PFSK-1 (cell line): ENCODE measurements around the gene MRPL20.

Source experiments
- FOXP2 ChIP-seq: optimal IDR thresholded peaks from 2 replicates; pipeline ENCODE3; 2011; ENCODE audit warnings: borderline replicate concordance, control low read depth, inconsistent platforms; ENCODE audit not compliant: insufficient read depth; ENCODE audit errors: extremely low read length, extremely low read depth
- POLR2AphosphoS5 ChIP-seq: IDR thresholded peaks from 2 replicates; pipeline ENCODE4 v1.6.1; 2012; ENCODE audit warnings: low read depth, mild to moderate bottlenecking, control low read depth, low read length, moderate library complexity
- REST ChIP-seq, 2 experiments: IDR thresholded peaks; 2 replicates each; pipeline versions ENCODE4 v1.6.1 to v1.8.0; 2011 to 2012; ENCODE audit warnings: low read depth in 2 of 2, low read length in 2 of 2, control low read depth in 1 of 2, inconsistent platforms in 1 of 2, mild to moderate bottlenecking in 1 of 2, moderate library complexity in 1 of 2; ENCODE audit not compliant: insufficient read depth in 1 of 2
- SIN3A ChIP-seq: IDR thresholded peaks from 2 replicates; pipeline ENCODE4 v1.6.1; 2012; ENCODE audit warnings: mild to moderate bottlenecking, low read length, moderate library complexity, borderline replicate concordance; ENCODE audit not compliant: insufficient read depth
- TAF1 ChIP-seq: IDR thresholded peaks from 2 replicates; pipeline ENCODE4 v1.6.1; 2012; ENCODE audit warnings: low read length, control low read depth, borderline replicate concordance; ENCODE audit not compliant: insufficient read depth

The MRPL20 gene

DNA sequence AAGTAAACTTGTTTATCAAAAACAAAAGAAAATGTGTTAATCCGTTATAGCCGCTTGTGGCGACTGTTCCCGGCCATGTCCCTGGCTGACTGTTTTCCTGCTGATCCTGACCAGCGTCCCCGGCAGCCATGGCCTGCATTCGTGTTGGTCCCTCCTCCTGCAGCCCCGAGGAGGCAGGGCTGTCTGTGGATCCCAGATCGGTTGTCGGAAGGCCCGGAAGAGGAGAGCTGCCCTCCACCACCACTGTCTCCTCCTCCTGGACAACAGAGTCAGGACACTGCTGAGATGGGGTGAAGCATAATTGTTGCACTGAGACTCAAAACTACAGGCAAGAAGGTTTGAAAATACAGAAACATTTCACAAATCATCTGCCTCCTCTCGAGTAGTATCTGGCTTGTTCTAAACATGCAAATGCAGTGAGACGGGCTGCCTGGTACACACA is 45.1 kb downstream of the MRPL20 start:
- TF ChIP-seq FOXP2 (no peak), SIN3A (no peak), REST (IDR thresholded peaks at IDR 0.05; ENCODE audit: insufficient read depth in 1 of 2, low read depth in 2 of 2, low read length in 2 of 2) (no peak), POLR2AphosphoS5 (no peak), TAF1 (no peak)

DNA sequence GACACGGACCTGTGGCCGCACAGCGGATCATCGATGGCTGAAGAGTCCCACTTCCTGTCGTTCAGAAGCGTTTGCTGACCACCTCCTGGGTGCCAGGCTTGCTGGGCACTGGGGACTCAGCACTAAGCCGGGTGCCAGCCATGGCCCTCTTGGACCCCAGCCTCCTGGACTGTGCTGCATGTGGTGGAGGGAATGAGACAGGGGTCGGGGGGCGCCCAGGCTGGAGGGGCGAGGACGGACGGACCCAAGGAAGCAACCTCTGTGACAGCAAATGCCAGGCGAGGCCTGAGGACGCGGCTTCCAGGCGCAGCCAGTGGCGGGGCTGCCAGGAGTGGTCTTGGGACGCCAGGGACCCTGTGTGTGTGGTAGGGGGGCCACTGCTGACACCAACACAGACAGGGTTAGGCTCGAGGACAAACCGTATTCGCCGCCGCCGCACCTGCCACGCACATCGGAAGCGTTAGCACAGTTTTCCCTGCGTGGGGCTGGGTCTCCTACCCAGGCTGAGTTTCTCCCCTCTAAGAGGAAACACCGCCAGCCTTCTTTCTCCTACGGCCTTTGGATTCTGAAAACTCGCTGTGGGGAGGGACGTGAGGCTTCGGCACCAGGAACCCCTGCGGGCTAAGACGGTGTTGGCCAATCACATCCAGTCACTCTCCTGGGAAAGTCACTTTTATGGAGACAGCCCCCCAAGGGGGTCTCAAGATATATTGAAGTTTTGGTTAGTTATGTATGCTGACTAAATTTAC is 45.7 kb downstream of the MRPL20 start:
- TF ChIP-seq FOXP2, result no peak
- no peak for TF ChIP-seq REST (IDR thresholded peaks at IDR 0.05; ENCODE audit: insufficient read depth in 1 of 2, low read depth in 2 of 2, low read length in 2 of 2)
- TF ChIP-seq TAF1, result no peak
- no peak for TF ChIP-seq POLR2AphosphoS5
- no peak for TF ChIP-seq SIN3A

DNA sequence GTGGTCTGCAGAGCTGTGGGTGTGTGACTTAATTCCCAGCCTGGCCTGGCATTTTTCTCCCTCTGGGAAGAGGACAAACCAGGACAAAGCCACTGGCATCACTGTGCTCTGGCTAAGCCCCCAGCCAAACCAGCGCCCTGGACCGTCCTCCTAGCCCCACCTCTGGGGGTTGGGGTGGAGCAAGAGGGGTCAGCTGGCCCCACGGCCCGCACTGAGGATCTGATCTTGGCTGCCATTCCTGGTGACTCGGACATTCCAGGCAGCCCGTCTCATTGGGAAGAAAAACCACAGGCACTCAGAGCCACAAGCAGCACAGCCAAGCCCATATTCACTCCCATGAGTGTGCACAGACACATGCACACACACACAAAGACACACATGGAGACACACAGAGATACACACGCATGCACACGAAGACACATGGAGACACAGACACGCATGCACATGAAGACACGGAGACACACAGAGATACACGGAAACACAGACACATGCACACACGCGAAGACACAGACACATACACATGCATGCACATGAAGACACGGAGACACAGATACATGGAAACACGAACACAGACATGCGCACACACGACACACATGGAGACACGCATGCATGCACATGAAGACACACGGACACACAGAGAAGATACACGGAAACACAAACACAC is 46.5 kb downstream of the MRPL20 start:
- TF ChIP-seq TAF1 (0 out of 2 replicates have a peak, but pooled peaks have one; percentile 17), SIN3A (no peak)

DNA sequence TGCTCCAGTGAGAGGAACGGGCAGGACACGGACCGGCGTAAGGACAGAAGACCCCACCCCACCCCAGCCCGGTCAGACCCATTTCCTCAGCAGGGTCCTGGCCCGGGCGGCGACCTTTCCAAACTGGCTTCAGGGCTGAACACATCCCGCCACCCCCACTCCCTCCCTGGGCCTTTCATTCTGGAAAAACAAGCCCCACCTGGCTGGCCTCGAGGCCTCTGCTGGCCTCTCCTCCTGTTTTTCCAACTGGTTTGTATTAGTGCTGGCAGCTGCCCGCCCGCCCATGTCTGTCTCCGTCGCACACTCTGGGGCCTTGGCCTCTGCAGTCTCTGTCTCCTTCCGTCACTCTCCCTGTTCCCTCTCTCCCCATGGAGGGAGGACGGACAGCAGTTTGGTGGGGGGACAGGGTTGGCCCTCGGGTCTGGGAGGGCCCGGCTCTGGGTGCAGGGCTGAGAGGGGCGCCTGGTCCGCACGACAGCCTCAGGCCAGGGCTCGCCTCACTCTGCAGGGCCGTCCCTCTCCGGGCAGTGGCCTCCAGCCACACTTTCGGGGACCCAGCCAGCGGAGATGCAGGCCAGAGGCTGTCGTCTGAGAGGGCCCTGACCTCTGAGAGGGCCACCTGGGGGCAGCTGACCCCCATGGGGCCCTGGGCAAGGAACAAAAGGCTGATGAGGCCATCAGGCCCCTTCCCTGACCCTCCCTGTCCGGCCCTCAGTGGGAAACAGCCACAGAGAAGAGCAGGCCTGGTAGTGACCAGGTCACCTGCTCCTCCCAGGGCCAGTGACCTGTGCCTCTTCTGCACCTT is 47.2 kb downstream of the MRPL20 start:
- TF ChIP-seq TAF1, result 0 out of 2 replicates have a peak, but pooled peaks have one; percentile 31
- peak; percentile 47; the same call in 1 of the 2 replicates for TF ChIP-seq POLR2AphosphoS5
- TF ChIP-seq SIN3A, result no peak

DNA sequence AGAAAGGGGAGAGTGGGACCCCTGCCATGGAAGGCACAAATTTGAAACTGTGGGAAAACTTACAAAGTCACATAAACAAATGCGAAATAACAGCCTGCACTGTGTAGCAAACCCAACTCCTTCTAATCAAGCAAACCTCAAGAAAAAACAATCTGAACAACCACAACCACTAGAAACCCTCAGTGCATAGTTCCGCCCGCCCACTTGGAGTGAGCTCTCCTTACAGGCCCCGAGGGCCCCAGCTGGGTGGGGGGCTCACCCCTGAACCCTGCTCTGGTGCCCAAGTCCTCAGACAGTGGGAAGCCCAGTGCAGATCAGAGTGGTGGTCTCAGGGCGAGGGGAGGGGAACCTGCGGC is 47.8 kb downstream of the MRPL20 start:
- TF ChIP-seq FOXP2 (no peak), SIN3A (no peak), TAF1 (no peak), POLR2AphosphoS5 (no peak), REST (IDR thresholded peaks at IDR 0.05; ENCODE audit: insufficient read depth in 1 of 2, low read depth in 2 of 2, low read length in 2 of 2) (no peak)
